NCI-H146 treated with DMSO at 0.1 percent for 48 hours (cell line): ENCODE data around the gene GMDS.

Experiments used
- DNase-seq: peaks from one replicate; lab custom pipeline; 2025; ENCODE audit not compliant: unreplicated experiment; lab: John Stamatoyannopoulos, UW

GMDS gene

DNA sequence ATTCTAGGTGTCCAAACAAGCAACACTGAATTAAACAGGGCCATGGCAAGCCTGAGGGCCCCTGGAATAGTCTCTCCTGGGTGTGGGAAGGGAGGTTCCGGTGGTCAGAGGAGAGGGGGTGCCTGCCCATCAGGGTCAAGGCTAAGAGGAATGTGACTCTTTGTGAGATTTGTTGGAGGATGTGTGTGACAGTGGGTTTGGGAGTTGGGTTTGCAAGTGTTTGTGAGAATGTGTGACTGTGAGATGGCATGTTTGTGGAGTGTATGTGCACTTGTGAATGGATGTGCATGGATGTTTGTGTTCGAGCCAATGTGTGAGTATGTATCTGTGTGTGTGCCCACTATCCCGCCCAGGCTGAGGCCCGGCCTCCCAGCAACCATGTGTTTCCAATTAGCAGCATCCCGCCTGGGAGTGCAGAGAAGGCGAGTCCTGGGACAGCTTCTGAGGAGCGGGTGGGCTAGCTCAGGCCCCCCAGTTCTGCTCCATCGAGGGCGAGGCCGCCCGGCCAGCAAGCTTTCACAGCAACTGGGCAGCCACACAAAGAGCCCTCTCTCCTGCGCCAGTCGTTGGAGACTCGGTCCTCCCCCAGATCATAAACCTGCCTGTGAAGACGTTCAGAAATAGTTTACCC, 623.1 kb downstream of the GMDS start:
- no peak for DNase-seq

DNA sequence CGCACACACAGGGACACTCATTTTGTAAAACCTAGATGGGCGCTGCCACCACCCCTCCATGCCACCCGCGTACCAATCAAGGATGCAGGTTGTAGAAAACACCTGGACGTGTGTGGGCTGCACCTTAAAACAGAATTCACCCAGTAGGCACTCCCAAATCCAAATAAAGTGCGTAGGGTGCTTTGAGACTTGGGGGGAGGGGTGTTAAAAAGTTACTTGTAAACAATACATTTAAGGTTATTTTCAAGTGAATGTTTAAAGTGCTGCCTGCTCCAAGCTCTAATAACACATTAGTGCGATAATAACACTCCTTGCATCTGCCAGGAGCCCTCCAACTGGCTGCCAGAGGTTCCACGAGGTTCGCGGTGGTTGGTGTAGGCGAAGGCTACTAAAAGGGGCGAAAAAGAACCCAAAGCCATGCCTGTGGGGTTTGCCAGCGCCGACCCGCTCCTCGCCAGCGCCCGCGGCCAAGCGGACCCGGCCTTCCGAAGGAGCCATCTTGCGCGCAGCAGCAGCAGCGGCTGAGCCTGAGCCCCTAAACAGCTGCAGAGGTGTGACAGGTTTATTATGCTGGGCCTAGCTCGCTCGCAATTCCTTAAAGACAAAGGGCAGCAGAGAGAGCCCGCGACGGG, 624.2 kb downstream of the GMDS start:
- no peak for DNase-seq

DNA sequence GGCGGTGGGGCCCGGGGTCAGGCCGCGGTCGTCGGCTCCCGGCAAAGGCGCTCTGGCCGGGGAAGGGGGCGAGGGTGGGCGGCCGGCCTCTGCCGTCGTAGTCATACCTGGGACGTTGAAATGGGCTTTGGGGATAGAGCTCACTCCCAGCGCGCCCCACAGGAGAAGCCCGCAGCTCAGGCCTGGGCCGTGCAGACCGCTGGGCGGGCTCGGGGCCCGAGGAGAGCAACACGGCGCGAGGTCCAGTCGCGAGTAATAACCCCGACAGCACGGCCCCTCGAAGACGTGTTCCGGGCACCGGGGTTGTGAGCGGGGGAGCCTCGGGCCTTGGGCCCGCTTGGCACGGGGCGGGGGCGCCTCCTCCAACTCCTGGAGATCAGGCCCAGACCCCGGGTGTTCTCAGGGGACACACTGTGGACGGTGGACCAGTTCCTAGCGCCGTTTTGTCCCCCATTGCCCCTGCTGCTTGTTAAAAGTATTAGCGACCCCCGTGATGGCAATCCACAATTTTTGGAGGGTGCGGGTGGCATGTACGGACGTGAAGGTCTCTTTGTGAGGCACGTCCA, 624.8 kb downstream of the GMDS start:
- no peak for DNase-seq

DNA sequence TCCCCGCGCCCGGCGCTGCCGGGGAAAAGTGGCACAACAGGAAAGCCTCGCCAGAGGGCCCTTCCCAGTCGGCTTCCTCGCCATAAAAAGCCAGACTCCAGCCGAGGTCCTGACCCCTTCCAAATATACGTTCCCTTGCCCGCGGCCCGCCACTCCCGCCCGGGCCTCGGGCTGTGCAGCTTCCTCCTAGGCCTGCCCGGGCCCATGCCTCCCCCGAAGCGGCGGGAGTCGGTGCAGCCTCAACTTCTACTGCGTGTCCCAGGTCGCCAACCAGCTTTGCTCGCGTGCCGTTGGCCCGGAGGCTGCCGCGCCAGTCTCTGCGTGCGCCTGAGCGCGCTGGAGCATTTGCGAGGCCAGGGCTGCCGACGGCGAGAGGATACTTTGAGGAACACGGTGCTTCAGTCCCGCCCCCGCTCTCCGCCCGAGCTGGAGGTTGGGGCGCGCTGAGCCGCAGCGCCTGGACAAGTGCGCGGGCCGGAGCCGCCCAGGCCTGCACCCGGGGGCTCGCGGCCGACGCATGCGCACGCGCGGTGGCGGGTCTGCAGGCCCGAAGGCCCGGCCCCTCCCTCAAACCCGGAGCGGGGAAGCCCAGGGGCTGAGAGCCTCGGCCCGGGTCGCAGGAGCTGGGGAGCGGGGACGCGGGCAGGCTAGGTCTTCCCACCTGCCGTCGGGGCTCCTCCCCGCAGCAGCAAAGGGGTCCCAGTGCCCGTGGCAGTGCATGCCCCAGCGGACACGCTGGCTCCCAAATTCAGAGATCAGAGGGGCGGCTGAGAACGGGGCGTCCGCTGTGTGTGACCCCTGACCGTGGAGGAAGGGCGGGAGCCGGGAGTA, 625.5 kb downstream of the GMDS start:
- DNase-seq = no peak

DNA sequence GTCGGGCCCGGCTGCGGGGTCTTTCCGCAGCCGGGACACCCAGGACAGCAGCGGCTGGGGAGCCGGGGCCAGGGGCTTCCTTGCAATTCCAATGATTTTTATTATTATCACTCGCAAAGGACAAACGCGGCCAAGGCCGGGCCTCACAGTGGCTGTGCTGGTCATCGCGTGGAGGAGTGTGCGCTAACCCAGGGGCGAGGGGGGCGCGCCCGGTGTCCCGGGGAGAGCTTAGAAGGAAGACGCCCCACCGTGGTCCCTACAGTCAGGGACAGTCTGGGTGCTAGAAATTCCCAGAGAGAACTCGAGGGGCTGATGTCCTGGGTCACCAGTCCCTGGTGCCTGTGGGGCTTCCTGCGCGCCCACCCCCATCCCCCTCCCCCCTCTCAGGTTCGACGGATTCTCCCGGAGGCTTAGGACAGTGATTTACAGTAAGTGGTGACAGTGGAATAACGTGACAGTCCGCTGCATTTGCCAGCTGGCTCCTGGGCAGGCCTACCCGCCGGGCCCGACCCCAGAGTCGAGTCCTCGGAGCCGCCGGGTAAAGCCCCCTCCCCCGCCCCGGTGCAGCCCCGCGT, 626.2 kb downstream of the GMDS start:
- DNase-seq = no peak

DNA sequence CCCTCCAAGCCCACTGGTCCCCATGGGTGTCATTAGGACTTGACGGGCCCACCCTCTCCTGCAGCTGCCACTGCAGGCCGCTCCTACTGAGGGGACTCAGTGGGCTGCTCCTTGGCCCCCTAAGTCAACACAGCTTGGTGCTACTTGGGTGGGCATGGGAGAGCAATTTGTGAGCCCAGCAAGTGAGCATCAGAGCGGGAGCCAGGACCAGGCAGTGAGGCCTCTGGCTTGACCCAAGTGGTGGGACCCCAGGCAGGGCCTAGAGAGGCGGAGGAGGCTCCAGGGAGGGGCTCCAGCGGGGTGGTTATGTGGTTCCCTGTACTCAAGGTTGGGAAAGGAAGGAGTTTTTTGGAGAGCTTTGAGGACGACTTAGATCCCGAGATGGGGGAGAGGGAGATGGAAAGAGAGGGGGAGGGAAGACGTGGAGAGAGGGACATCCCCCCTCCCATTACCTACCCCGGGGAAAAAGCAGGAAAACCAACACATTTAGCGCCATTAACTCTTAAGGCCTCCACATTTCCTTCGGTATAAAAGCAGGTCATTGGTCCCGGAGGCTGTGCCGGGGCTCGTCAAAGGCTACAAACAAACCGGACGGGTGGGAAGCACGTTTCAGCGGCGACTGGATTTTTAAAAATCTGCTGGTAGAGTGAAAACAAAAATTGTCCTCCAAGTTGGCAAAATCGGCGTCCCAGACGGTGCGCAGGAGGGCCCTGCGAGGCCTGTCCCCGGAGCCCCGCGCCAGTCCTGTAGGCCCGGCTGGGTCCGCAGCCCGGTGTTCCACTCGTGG, 626.9 kb downstream of the GMDS start:
- no peak for DNase-seq

DNA sequence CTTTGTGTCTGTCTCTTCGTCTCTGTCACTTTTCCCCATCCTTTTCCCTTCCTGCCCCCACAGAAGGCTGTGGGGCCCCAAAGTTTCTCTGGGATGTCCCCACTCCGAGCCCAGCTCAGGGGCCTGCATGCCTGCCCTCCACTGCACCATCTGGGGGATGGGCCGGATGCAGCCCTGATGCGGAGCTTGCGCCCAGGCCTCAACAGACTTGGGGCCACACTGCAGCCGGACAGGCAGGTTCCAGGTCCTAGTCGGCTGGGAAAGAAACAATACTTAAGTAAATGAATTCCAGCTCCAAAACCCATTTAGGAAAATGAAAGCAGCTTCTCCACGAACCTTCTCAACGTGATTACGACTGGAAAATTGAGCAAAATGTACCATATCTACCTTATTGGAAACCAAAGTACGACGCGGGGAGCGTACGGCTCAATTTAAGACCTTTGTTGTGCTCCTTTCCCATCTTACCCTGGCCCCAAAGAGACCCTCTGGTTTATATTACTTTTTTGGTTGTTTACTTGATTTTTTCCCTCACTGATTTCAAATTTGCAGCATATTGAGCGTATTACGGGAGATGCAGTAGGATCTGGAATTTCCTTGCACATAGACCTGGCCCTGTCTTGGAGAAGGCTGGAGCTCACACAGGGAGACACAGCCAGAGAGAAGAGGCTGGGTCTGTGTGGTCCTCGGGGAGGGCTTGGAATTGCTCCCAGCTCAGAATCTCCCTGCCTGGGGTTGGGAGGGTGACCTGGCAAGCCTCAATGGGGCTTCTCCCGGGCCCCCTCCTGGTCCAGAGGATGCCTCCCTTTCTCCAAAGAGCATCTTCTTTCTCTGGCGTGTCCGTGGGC, 627.7 kb downstream of the GMDS start:
- no peak for DNase-seq

DNA sequence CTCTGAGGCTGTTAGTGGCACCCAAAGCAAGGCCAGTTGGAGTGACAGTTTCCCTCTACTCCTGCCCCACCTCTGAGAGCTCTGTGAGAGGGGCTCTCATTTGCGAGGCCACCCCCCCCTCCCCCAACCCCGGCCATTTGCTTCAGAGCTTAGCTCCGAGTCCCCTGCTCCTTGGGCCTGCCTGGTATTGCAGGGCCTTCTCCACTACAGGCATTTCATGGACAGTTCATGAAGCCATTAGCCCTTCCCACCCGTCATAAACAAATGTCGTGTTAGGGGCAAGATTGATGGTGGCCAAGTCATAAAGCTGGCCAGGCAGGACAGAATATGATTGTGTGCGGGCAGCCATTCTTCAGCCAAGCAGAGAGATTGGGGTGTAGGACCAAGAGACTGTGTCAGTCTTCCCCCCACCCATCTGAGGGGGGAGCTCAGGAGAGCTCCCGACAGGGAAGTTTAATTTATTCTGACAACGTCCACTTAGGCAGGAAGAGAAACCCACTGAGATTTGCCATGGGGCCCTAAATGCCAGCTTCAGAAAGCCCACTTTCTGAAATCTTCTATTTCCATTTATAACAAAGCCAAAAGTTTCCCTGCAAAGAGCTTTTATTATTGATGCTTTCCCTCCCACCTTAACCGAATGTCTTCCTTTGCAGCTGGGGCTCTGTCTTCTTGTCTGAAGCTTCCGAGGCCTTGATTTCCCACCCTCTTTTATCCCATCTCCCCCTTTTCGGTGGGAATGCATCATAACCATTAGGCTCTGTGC, 628.5 kb downstream of the GMDS start:
- no peak for DNase-seq

DNA sequence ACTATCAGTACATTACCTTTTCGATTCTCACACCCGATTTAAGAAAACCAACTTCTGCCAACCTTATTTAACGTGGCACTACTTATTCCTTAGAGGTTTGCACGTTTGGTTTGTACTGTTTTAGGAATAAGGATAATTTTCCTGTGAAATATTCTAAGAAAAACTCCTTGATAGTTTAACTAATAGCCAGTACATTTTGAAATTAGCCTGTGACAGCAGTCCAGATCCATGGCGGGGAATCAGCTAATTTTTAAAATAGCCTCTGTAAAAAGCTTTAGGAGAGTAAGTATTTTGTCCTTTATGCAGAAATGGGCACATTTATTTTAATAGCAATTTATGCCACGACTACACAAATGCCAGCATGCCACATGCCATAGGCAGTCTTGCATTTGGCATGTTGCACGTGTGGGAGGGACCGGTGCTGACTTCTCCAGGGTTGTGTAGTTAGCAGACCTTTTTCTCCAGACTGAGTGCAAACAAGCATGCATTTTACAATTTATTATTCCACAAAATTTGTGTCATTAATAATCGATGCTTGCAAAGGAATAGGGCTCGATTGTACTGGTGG, 629.5 kb downstream of the GMDS start:
- no peak for DNase-seq

DNA sequence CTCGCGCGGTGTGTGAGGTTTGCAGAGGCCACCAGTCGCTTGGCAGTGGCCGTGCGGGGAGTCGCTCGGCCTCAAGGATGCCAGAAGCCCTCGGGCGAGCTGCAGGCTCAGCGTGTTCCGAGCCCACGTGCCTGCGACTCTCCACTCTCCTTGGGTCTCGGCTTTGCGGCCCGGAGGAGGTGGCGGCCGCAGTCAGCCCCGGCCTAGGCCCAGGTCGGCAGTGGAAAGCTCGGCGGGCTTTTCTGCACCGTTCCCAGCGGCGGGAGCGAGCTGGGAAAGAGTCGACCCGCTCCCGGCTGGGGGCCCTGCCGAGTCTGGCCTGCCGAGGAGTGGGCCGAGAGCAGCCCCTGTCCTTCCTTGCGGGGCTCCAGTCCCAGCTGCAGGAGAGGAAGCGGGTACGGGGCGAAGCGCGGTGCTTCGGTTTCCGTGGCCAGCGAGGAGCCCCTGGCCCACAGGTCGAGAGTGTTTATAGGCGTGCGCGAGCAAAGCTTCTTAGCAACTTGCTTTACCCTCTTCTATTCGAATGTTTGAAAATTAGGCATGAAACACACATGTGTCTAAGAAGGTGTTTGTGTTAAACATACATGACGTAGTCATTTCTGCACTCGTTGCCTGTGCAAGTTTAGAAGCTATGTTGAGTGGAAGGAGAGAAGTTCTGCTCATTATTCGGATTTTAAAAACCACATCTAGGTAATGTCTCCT, 630.1 kb downstream of the GMDS start:
- no peak for DNase-seq

DNA sequence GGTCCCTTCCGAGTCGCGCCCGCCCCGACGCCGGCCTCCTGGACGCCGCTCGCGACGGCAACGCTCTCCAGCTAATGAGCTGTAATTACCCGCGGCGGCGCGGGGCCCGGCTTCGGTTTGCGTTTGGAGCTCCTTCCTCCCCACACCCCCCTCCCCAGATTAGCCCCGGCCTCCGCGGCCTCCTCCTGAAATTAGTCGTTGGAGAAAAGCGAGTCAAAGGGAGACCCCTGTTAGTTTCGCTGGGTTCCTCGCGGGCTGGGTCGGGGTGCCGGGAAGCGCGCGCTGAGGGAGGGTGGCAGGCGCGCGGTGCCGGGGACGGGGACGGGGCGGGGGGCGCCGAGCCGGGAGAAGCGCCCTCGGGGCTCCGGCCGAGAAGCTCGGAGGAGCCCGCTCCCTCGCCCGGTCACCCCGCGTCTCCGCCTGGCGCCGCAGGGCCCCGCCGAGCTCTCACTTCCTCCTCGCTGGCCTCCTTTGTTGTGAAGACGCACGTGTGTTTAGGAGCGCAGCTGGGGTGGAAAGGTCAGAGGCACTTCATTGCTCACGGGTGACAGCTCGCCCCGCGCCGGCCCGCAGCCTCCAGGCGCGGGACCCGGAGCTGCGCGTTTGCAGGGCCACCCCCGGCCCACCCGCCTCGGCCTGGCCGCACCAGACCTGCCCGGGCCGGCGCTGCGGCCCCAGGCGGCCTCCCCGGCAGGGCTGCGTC, 630.8 kb downstream of the GMDS start:
- no peak for DNase-seq

DNA sequence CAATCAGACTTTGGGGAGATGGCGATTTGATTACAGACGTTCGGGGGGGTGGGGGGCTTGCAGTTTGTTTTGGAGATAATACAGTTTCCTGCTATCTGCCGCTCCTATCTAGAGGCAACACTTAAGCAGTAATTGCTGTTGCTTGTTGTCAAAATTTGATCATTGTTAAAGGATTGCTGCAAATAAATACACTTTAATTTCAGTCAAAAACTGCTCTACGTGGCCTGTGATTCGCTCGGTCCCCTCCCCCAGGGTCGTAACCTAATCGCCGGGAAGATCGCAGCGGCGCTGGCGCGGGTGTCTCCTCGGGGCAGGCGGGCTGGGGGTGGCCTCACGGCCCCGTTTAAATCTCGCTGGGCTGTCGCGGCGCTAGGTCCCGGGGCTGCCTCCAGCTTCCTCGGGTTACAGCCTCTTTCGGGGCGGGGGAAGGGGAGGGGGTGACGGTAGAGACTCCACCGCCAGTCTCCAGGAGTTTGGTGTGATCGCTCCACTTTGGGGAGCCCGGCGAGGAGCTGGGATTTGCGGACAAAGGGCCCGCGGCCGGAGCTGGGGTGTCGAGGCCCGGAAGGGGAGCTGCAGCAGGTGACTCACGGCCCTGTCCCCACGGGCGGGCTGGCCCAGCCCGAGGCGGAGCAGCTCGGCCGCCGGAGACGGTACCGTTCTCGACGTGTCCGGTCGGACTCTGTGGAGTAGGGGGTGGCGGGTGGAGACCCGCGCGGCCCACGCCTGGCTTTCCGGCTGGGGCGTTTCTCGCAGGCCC, 631.5 kb downstream of the GMDS start:
- DNase-seq = no peak

DNA sequence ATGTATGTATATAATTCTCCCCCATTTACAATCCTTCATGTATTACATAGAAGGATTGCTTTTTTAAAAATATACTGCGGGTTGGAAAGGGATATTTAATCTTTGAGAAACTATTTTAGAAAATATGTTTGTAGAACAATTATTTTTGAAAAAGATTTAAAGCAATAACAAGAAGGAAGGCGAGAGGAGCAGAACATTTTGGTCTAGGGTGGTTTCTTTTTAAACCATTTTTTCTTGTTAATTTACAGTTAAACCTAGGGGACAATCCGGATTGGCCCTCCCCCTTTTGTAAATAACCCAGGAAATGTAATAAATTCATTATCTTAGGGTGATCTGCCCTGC, 632.1 kb downstream of the GMDS start:
- DNase-seq = no peak

DNA sequence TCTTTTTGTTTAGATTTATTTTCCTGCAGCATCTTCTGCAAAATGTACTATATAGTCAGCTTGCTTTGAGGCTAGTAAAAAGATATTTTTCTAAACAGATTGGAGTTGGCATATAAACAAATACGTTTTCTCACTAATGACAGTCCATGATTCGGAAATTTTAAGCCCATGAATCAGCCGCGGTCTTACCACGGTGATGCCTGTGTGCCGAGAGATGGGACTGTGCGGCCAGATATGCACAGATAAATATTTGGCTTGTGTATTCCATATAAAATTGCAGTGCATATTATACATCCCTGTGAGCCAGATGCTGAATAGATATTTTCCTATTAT, 632.5 kb downstream of the GMDS start:
- no peak for DNase-seq

DNA sequence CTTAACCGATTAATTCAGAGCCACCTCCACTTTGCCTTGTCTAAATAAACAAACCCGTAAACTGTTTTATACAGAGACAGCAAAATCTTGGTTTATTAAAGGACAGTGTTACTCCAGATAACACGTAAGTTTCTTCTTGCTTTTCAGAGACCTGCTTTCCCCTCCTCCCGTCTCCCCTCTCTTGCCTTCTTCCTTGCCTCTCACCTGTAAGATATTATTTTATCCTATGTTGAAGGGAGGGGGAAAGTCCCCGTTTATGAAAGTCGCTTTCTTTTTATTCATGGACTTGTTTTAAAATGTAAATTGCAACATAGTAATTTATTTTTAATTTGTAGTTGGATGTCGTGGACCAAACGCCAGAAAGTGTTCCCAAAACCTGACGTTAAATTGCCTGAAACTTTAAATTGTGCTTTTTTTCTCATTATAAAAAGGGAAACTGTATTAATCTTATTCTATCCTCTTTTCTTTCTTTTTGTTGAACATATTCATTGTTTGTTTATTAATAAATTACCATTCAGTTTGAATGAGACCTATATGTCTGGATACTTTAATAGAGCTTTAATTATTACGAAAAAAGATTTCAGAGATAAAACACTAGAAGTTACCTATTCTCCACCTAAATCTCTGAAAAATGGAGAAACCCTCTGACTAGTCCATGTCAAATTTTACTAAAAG, 633.0 kb downstream of the GMDS start:
- no peak for DNase-seq

DNA sequence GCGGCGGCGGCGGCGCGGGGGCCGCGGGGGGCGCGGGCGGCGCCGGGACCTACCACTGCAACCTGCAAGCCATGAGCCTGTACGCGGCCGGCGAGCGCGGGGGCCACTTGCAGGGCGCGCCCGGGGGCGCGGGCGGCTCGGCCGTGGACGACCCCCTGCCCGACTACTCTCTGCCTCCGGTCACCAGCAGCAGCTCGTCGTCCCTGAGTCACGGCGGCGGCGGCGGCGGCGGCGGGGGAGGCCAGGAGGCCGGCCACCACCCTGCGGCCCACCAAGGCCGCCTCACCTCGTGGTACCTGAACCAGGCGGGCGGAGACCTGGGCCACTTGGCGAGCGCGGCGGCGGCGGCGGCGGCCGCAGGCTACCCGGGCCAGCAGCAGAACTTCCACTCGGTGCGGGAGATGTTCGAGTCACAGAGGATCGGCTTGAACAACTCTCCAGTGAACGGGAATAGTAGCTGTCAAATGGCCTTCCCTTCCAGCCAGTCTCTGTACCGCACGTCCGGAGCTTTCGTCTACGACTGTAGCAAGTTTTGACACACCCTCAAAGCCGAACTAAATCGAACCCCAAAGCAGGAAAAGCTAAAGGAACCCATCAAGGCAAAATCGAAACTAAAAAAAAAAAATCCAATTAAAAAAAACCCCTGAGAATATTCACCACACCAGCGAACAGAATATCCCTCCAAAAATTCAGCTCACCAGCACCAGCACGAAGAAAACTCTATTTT, 633.7 kb downstream of the GMDS start:
- DNase-seq = no peak
